ENCODE data around the gene RASSF9.

RASSF9 gene

DNA sequence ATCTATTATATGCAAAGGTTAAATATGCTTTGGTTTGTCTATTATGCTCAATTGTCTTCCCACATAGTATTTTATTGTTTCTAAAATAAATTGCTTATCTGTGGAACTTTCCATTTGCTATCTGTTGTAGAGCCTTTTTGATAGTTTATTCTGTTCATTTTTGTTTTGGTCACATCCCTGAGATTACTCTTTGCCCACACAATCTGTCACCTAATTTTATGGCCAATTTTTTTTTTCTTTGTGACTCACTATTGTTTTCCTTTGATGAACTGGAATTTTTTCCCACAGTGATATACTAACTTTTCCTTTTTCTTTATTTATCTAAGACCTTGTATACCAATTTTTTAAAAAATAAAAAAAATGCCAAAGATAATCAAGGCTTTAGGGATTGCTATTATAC lies 61.1 kb downstream of the RASSF9 start:
- no peak for TF ChIP-seq NFRKB (IDR thresholded peaks at IDR 0.05)
- TF ChIP-seq SP1 (IDR thresholded peaks at IDR 0.05) = no peak
- TF ChIP-seq BHLHE40 (IDR thresholded peaks at IDR 0.05; ENCODE audit: borderline replicate concordance) = no peak
- no peak for TF ChIP-seq FOXM1 (IDR thresholded peaks at IDR 0.05; ENCODE audit: borderline replicate concordance)
- no peak for TF ChIP-seq ZNF384 (IDR thresholded peaks at IDR 0.05)
- no peak for TF ChIP-seq FOXK2 (IDR thresholded peaks at IDR 0.05)
- TF ChIP-seq CTBP1 (IDR thresholded peaks at IDR 0.05; ENCODE audit: borderline replicate concordance) = no peak
- no peak for TF ChIP-seq L3MBTL2 (conservative IDR thresholded peaks at IDR 0.05)
- TF ChIP-seq SUZ12 (IDR thresholded peaks at IDR 0.05) = no peak
- no peak for TF ChIP-seq TARDBP (IDR thresholded peaks at IDR 0.05)
- no peak for TF ChIP-seq ELF4 (IDR thresholded peaks at IDR 0.05)
- TF ChIP-seq, protein P1, sequence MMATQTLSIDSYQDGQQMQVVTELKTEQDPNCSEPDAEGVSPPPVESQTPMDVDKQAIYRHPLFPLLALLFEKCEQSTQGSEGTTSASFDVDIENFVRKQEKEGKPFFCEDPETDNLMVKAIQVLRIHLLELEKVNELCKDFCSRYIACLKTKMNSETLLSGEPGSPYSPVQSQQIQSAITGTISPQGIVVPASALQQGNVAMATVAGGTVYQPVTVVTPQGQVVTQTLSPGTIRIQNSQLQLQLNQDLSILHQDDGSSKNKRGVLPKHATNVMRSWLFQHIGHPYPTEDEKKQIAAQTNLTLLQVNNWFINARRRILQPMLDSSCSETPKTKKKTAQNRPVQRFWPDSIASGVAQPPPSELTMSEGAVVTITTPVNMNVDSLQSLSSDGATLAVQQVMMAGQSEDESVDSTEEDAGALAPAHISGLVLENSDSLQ (IDR thresholded peaks at IDR 0.05) = no peak
- TF ChIP-seq HDGF (IDR thresholded peaks at IDR 0.05; ENCODE audit: borderline replicate concordance) = no peak
- no peak for TF ChIP-seq LEF1 (IDR thresholded peaks at IDR 0.05; ENCODE audit: borderline replicate concordance)
- no peak for TF ChIP-seq ARNT (IDR thresholded peaks at IDR 0.05)
- TF ChIP-seq FOXA1 (IDR thresholded peaks at IDR 0.05) = no peak
- CTCF ChIA-PET = no interaction called here
- POLR2A ChIA-PET = no interaction called here

DNA sequence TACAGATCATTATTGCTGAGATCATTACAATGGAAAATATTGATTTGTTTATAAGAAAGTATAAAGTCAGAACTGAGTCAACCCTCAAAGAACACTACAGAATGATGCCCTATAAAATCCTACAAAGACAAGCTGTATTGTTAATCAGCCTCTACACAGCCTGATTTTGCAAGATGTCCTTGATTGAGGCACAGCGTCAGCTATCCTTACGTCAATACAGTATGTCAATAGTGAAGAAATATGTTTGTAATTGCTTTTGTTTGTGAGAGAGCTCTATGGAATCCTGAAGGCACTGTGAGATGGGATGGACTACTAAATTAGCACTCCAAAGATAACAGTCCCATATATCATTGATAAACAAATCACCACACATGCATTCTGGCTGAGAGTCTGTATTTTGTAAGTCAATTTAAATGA lies 70.7 kb downstream of the RASSF9 start:
- TF ChIP-seq, protein P1 (IDR thresholded peaks at IDR 0.05) = no peak
- no peak for TF ChIP-seq ELF4 (IDR thresholded peaks at IDR 0.05)
- no peak for TF ChIP-seq CTBP1 (IDR thresholded peaks at IDR 0.05; ENCODE audit: borderline replicate concordance)
- no peak for TF ChIP-seq FOXA1 (IDR thresholded peaks at IDR 0.05)
- TF ChIP-seq BHLHE40 (IDR thresholded peaks at IDR 0.05; ENCODE audit: borderline replicate concordance) = no peak
- POLR2A ChIA-PET = no interaction called here
- no peak for DNase-seq (ENCODE audit: extremely low spot score)
- CTCF ChIA-PET = no interaction called here

More for the DNA sequence above, 61.1 kb downstream of the RASSF9 start:
- no peak for DNase-seq (ENCODE audit: extremely low spot score)

DNA sequence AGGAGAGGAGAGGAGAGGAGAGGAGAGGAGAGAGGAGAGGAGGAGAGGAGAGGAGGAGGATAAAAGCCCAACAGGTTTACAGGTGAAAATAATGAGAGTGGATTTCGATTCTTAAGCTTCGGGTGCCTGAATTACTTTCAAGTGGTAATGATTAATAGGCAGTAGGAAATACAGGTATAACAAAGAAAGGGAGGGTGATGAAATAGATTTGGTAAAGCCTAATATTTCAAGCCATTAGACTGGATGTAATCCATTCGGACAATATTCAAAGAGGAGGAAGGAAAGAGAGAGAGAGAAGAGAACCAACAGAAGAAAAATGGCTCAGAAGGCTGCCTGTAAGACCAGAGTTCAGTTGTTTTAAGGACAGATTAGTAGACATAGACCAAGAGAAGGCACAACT lies 76.6 kb downstream of the RASSF9 start:
- ChIA-PET POLR2A (no interaction called here), CTCF (no interaction called here)
- no peak for TF ChIP-seq FOXA1 (IDR thresholded peaks at IDR 0.05)
- TF ChIP-seq BHLHE40 (IDR thresholded peaks at IDR 0.05; ENCODE audit: borderline replicate concordance) = no peak
- TF ChIP-seq SP1 (IDR thresholded peaks at IDR 0.05) = no peak
- TF ChIP-seq FOXK2 (IDR thresholded peaks at IDR 0.05) = no peak
- TF ChIP-seq L3MBTL2 (conservative IDR thresholded peaks at IDR 0.05) = no peak
- TF ChIP-seq ARNT (IDR thresholded peaks at IDR 0.05) = no peak
- TF ChIP-seq HDGF (IDR thresholded peaks at IDR 0.05; ENCODE audit: borderline replicate concordance) = no peak
- DNase-seq (ENCODE audit: extremely low spot score) = no peak

DNA sequence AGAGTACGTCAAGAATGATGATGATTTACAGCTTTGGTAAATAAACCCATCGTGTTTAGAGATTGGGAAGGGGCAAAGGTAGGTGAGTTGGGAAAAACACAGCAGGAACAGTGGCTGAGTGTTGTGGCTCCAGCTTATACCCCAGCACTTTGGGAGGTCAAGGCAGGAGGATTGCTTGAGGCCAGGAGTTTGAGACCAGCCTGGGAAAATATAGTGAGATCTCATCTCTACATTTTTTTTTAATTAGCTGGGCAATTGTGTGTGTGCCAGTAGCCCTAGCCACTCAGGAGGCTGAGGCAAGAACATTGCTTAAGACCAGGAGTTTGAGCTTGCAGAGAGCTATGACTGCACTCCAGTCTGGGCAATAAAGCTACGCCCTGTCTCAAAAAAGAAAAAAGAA lies 77.1 kb downstream of the RASSF9 start:
- no peak for DNase-seq (ENCODE audit: extremely low spot score)
- CTCF ChIA-PET = interaction anchor here (0.7 kb wide), 1 partner anchor 78 kb away, joined by 3 read pairs; no protein-coding TSS in a partner anchor

DNA sequence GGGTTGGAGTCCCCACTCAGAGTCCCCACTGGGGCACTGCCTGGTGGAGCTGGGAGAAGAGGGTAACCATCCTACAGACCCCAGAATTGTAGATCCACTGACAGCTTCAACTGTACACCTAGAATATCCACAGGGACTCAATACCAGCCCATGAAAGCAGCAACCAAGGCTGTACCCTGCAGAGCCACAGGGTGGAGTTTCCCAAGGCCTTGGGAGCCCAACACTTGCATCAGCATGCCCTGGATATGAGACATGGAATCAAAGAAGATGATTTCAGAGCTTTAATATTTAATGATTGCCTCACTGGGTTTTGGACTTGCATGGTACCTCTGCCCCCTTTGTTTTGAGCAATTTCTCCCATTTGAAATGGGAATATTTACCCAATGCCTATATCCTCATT lies 80.4 kb downstream of the RASSF9 start:
- CTCF ChIA-PET = no interaction called here
- DNase-seq (ENCODE audit: extremely low spot score) = no peak
- POLR2A ChIA-PET = no interaction called here

More for the DNA sequence above, 77.1 kb downstream of the RASSF9 start:
- POLR2A ChIA-PET = no interaction called here
- TF ChIP-seq BHLHE40 (IDR thresholded peaks at IDR 0.05; ENCODE audit: borderline replicate concordance) (no peak), FOXM1 (IDR thresholded peaks at IDR 0.05; ENCODE audit: borderline replicate concordance) (no peak), CTBP1 (IDR thresholded peaks at IDR 0.05; ENCODE audit: borderline replicate concordance) (no peak), LEF1 (IDR thresholded peaks at IDR 0.05; ENCODE audit: borderline replicate concordance) (no peak), FOXK2 (IDR thresholded peaks at IDR 0.05) (no peak), HDGF (IDR thresholded peaks at IDR 0.05; ENCODE audit: borderline replicate concordance) (no peak), ELF4 (IDR thresholded peaks at IDR 0.05) (no peak), ZNF384 (IDR thresholded peaks at IDR 0.05) (no peak), L3MBTL2 (conservative IDR thresholded peaks at IDR 0.05) (no peak), NFRKB (IDR thresholded peaks at IDR 0.05) (no peak), SP1 (IDR thresholded peaks at IDR 0.05) (no peak), FOXA1 (IDR thresholded peaks at IDR 0.05) (no peak), ARNT (IDR thresholded peaks at IDR 0.05) (no peak), TARDBP (IDR thresholded peaks at IDR 0.05) (no peak), SUZ12 (IDR thresholded peaks at IDR 0.05) (no peak)

More for the DNA sequence above, 80.4 kb downstream of the RASSF9 start:
- no peak for TF ChIP-seq TARDBP (IDR thresholded peaks at IDR 0.05)
- TF ChIP-seq, protein P1 (IDR thresholded peaks at IDR 0.05) = no peak
- no peak for TF ChIP-seq ZNF384 (IDR thresholded peaks at IDR 0.05)
- TF ChIP-seq BHLHE40 (IDR thresholded peaks at IDR 0.05; ENCODE audit: borderline replicate concordance) = no peak
- no peak for TF ChIP-seq HDGF (IDR thresholded peaks at IDR 0.05; ENCODE audit: borderline replicate concordance)
- no peak for TF ChIP-seq FOXM1 (IDR thresholded peaks at IDR 0.05; ENCODE audit: borderline replicate concordance)
- TF ChIP-seq ELF4 (IDR thresholded peaks at IDR 0.05) = no peak
- no peak for TF ChIP-seq FOXA1 (IDR thresholded peaks at IDR 0.05)
- TF ChIP-seq LEF1 (IDR thresholded peaks at IDR 0.05; ENCODE audit: borderline replicate concordance) = no peak
- TF ChIP-seq L3MBTL2 (conservative IDR thresholded peaks at IDR 0.05) = no peak
- TF ChIP-seq ARNT (IDR thresholded peaks at IDR 0.05) = no peak
- no peak for TF ChIP-seq FOXK2 (IDR thresholded peaks at IDR 0.05)
- no peak for TF ChIP-seq NFRKB (IDR thresholded peaks at IDR 0.05)
